ENCODE data around the gene TRAPPC10. TPM values are rescaled to one million over a fixed set of nuclear protein-coding genes. Genes with fewer than 3 reads are reported as not detected.

TRAPPC10 gene
- total and polyA plus RNA-seq, 2 of the 8 experiments (the other 6 are each of a cell fraction or from before 2014, with no cell fraction given), result 18.5 to 29.8 TPM

DNA sequence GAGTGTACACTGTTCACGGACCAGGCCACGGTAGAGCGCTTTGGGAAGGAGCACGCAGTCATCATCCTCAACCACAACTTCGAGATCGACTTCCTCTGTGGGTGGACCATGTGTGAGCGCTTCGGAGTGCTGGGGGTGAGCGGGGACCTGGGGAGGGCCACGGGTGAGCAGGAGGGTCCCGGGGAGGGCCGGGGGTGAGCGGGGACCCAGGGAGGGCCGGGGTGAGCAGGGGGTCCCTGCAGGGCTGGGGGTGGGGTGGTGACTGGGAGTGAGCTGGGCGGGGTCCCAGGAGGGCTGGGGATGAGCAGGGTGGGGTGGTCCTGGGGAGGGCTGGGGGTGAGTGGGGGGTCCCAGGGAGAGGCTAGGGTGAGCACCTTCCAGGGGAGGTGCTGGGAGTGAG is 44.1 kb upstream of the TRAPPC10 start:
- 86% methylated on average over 8 of the region's 15 CpGs; no CpG with 5 or more reads in 1 of the 2 experiments for whole genome bisulfite sequencing, 2 experiments (ENCODE audit: extremely low coverage in 1 of 2, insufficient coverage in 1 of 2, insufficient read length in 1 of 2, insufficient replicate concordance in 2 of 2, low coverage in 1 of 2, low lambda C conversion rate in 2 of 2, missing lambda C conversion rate in 1 of 2)
- H4K5ac ChIP-seq (ENCODE audit: insufficient read length, low read depth, low read length), result no peak overlapping the region

More for the DNA sequence above, 44.1 kb upstream of the TRAPPC10 start:
- H4K8ac ChIP-seq (ENCODE audit: extremely low read depth, insufficient read depth, low read length), result no peak overlapping the region; the same call in 1 of the 2 replicates
- H3K79me2 ChIP-seq (ENCODE audit: control insufficient read depth in 1 of 2, insufficient read depth in 2 of 2, low read length in 2 of 2), result no peaks in the 10 kb centered on the region
- no peaks in the 10 kb centered on the region for H3K27me3 ChIP-seq (replicated peaks in 1 of 4; ENCODE audit: control insufficient read depth in 3 of 4, extremely low read depth in 1 of 4, insufficient read depth in 3 of 4, low read length in 3 of 4)
- no peak overlapping the region for H2BK15ac ChIP-seq (ENCODE audit: low read length)
- H2BK120ac ChIP-seq (replicated peaks; ENCODE audit: low read depth, low read length), result no peak overlapping the region
- no peaks in the 10 kb centered on the region for H3K9me3 ChIP-seq (ENCODE audit: insufficient read depth in 2 of 2, low read depth in 1 of 2, low read length in 1 of 2)
- H3K14ac ChIP-seq (ENCODE audit: insufficient read length), result no peak overlapping the region
- no peaks in the 10 kb centered on the region for H3K4me1 ChIP-seq (replicated peaks in 1 of 4; ENCODE audit: control insufficient read depth in 3 of 4, insufficient read depth in 4 of 4, low read length in 3 of 4)
- no peak for FAIRE-seq
- H2AFZ ChIP-seq (ENCODE audit: low read length), result no peak overlapping the region
- no peak overlapping the region for H3K18ac ChIP-seq (ENCODE audit: extremely low read depth, low read length)
- no peaks in the 10 kb centered on the region for H3K79me1 ChIP-seq (ENCODE audit: low read depth, low read length)
- H3K36me3 ChIP-seq (ENCODE audit: control insufficient read depth in 2 of 4, insufficient read depth in 4 of 4, low read length in 3 of 4), result no peaks in the 10 kb centered on the region
- H2AK5ac ChIP-seq (ENCODE audit: low read depth, low read length), result no peak overlapping the region
- no peak overlapping the region for H4K91ac ChIP-seq (replicated peaks; ENCODE audit: insufficient read length, low read length)
- no peaks in the 10 kb centered on the region for H4K20me1 ChIP-seq (replicated peaks in 1 of 2; ENCODE audit: control insufficient read depth in 1 of 2, insufficient read depth in 2 of 2, low read length in 2 of 2)
- no peak overlapping the region; the same call in 1 of the 2 replicates for H3K27ac ChIP-seq (ENCODE audit: low read depth, low read length)
- TF ChIP-seq SIRT6 (IDR thresholded peaks at IDR 0.05; ENCODE audit: low read length) (no peak), JUN (IDR thresholded peaks at IDR 0.05; ENCODE audit: low read depth, low read length) (no peak), TAF1 (IDR thresholded peaks at IDR 0.05; ENCODE audit: low read depth, low read length) (no peak)
- no peak overlapping the region for H3K4me3 ChIP-seq (ENCODE audit: extremely low read depth in 1 of 4, insufficient read depth in 2 of 4, low read depth in 3 of 4, low read length in 4 of 4)
- no peak overlapping the region for H3K9ac ChIP-seq (replicated peaks in 1 of 4; ENCODE audit: extremely low read depth in 1 of 4, low read depth in 3 of 4, low read length in 3 of 4)
- H2BK12ac ChIP-seq (ENCODE audit: low read depth, low read length), result no peak overlapping the region
- no peak overlapping the region for H3K56ac ChIP-seq (replicated peaks; ENCODE audit: insufficient read length, low read depth, low read length)
- no peak for DNase-seq (ENCODE audit: low read depth in 1 of 2, low spot score in 2 of 2)
- H3K4me2 ChIP-seq (ENCODE audit: insufficient read depth in 1 of 2, low read depth in 2 of 2, low read length in 2 of 2), result no peak overlapping the region
- ChIA-PET POLR2A (ENCODE audit: partially characterized antibody) (interaction anchor here (0.8 kb wide), 1 partner anchor 12 kb away, joined by 3 read pairs; no protein-coding TSS in a partner anchor), CTCF (ENCODE audit: partially characterized antibody) (interaction anchor here (1.2 to 2.6 kb wide), 2 partner anchors 8 to 29 kb away, joined by 3 to 16 read pairs; no protein-coding TSS in a partner anchor)
- no peak overlapping the region for H2BK5ac ChIP-seq (ENCODE audit: low read depth, low read length)
- no peak overlapping the region for H3K4ac ChIP-seq (replicated peaks; ENCODE audit: insufficient read length, low read depth, low read length)
- no peak overlapping the region for H2BK20ac ChIP-seq (ENCODE audit: low read length)
- H3K23me2 ChIP-seq (ENCODE audit: low read depth, low read length), result no peaks in the 10 kb centered on the region
- no peak overlapping the region for H3K23ac ChIP-seq (ENCODE audit: insufficient read length)
